Right forelimb (tissue), 1 donor: Measurements from ENCODE around the gene CACNA1A.

ENCODE experiments used
- DNase-seq: peaks from one replicate; pipeline ENCODE4 v3.0.0-alpha.2; 2018

CACNA1A gene

GRCh38 chr19:13301627-13302334 is 204.5 kb downstream of the CACNA1A start:
- DNase-seq: no peak

- DNase-seq: no peak
Observed at GRCh38 chr19:13300421-13301030, 205.8 kb downstream of the CACNA1A start.

GRCh38 chr19:13299838-13300237 is 206.4 kb downstream of the CACNA1A start:
- DNase-seq: no peak

DNA sequence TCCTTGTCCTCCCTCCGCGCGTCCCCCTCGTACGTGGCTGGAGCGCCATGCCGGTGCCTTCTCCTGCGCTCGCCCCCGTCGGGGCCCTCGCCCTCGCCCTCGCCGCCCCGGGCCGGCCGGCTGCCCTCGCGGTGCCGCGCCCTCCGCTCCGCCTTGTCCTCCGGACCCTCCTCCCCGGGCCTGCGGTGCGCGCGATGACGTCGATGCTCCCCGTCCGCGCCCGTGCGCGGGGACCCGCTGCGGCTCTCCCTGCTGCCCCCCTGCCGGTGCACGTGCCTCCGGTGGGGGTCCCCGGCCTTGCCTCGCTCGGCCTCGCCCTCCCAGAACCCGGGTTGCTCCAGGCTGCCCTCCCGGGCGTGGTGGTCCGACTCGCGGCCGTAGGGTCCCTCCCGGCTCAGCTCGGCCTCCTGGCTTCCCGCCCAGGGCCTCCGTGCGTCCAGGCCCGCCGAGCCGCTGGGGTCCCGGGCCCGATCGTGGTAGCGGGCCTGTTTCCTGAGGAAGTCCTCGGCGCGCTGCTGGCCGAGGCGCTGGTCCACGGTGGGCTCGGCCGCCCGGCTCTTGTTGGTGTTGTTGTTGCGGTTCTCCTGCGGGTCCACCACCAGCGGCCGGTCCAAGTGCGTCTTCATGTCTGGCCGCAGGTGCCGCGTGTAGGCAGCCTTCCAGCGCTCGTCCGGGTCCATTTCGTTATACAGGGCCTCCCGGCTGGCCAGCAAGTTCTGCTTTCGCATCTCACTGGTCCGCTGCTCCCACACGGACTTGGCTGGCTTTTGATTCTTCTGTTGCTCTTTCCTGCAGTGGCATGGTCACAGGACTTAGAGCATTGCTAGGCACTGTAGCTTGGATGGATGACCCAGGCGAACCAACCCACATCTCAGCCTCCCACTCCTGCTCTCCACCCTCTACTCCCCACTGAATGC is 207.5 kb downstream of the CACNA1A start:
- no peak for DNase-seq

- no peak for DNase-seq
Observed at GRCh38 chr19:13297023-13297422, 209.3 kb downstream of the CACNA1A start.

DNA sequence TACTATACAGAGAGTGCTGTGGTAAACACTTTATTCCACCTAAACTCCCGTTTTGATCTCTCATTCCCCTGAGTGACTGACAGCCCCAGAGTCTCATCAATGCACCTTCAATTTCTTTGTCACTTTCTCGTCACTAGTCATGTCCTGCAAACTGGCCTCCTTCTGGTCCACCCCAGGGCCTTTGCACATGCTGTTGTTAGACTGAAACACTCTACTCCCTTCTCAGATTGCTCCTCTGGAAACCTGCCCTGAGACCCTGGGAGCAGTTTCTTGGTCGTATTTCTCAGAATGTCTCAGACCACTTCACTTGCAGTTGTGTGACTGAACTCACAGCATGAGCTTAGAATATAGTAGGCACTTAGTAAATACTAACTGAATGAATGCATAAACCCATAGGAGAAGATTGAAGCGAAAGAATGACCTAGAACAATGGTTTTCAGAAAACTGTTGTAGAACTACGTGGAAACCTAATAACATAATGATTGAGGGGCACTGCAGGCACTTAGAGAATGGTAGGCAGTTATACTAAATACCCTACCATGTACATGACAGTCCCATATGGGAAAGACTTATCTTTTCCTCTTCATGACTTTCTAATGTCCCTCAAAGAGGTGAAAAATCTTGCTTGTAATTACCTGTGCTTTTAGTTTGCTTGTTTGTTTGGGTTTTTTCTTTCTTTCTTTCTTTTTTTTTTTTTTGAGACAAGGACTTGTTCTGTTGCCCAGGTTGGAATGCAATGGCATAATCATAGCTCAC is 211.3 kb downstream of the CACNA1A start:
- DNase-seq: no peak

DNA sequence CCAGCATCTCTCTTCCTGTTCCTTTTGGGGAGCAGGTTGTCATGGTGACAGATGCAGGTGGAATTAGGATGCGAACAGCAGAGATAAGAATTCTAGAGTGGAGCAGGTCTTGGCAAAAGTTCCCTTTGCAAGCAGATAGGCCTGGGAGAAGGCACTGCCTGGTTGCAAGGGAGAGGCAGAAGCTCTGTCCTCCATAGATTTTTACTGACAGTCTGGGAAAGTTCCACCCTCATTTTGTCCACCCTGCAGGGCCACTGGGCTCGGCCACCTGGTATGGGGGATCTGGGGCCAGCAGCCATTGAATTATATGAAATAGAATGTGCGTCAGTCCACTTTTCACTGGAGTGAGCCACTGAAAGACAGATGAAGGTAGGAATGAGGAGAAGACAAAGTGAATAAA is 214.4 kb downstream of the CACNA1A start:
- DNase-seq: no peak

DNA sequence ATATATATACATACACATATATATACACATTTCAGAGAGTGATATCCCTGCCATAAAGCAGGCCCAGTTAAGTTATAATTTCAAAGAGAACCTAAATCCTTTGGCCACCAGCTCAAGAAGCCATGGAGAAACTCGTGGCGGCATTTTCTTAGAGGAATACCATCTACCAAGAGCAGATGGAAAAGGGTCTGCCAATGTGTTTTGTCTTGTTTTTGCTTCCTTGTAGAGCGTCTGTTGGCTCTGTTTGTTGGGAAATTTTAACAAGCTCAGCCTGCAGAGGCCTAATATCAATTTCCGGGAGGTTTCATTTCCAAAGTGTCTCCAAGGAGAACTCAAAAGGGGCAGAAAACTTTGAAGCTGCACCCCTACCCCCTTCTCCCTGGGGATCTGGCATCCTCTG is 215.5 kb downstream of the CACNA1A start:
- DNase-seq: no peak

- no peak for DNase-seq
Observed at GRCh38 chr19:13289295-13289694, 217.0 kb downstream of the CACNA1A start.

DNA sequence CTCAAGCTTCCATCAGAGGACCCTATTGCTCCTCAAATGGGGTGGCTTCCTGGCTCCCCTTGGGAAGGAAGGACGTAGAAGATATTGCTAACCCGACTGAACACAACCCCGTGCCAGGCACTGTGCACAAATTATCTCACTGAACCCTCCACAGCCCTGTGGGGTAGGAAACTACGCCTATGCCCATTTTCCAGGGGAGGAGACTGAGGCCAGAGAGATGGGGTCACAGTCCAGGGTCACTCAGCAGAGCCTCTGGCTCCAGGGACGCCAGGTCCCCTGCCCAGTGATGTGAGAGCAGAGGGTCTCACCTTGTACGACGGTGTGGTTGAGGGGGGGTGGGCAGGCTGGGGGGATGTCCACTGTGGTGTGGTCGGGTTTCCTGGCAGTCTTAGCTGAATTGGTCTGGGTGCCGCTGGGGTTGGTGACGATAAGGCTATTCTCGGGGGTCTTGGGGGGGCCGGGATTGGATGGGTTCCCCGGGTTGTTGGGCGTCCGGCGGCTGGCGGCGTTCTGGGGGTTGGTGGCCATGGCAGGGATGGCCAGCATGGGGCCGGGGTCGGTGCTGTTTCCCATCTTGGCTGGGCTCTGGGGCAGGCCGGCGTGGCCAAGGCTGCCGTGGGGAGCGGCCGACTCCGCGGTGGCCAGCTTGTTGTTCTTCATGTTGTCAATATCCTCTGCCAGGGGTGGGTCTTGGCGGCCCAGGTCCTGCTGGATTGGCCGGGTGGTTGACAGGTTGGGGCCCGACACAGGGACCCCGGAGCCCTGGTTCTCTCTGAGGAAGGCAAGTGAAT is 219.9 kb downstream of the CACNA1A start:
- DNase-seq: no peak

DNA sequence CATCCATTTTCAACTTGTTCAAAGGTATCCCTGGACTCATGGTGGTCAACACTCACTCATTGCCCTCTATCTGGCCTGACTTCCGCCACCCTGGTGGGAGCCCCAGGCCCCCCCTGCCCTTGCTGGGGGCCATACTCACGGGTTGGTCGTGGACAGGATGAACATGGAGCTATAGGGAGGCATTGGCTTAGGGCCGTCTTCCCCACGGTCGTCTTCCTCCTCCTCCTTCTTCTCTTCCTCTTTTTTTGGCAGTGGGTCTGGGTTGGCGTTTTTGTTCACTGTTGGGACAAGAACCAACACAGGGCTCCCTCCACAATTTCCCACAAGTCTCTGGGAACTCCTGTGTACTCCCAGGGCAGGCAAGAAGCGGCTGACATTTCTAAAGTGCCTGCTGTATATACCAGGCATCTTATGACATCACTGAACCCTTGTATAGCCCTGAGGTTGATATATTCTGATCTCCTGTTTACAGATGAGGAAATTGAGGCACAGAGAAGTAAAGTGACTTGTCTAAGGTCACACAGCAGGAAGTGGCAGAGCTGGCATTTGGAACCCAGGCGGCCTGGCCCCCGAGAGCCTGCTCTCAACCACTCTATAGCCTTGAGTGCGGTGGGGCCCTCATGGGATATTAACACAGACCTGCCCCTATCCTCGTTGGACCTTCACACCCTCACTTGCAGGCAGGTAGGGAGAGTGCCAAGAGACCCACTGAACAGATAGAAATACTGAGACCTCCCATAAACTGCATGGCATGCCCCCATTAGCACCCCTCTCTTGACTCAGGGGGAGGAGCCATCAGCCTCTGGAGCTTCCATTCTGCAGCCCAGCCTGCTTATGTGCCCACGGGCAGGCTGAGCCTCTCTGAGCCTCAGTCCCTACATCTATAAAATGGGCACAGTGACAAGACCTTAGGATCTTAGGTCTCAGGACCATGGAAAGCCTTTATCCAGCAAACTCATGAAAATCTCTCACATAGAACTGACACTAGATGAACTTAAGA is 221.1 kb downstream of the CACNA1A start:
- DNase-seq: no peak

DNA sequence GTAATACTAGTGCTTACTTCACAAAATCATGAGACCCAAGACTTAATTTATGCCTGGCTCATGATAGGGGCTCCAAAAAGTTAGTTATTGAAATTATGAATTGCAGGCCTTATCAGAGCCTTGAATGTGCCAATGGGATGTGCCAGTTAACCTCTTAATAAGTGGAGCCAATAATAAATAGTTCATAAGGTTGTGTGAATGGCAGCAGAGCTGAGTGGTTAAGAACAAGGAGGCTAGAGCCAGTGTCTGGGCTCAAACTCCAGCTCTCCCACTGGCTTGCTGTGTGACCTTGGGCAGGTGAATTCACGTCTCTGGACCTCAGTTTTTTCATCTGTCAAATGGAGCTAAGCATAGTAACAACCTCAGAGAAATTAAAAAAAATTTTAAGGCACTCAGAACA is 222.4 kb downstream of the CACNA1A start:
- DNase-seq: no peak

GRCh38 chr19:13282486-13283065 is 223.7 kb downstream of the CACNA1A start:
- DNase-seq: no peak

GRCh38 chr19:13281567-13282291 is 224.6 kb downstream of the CACNA1A start:
- DNase-seq: no peak

DNA sequence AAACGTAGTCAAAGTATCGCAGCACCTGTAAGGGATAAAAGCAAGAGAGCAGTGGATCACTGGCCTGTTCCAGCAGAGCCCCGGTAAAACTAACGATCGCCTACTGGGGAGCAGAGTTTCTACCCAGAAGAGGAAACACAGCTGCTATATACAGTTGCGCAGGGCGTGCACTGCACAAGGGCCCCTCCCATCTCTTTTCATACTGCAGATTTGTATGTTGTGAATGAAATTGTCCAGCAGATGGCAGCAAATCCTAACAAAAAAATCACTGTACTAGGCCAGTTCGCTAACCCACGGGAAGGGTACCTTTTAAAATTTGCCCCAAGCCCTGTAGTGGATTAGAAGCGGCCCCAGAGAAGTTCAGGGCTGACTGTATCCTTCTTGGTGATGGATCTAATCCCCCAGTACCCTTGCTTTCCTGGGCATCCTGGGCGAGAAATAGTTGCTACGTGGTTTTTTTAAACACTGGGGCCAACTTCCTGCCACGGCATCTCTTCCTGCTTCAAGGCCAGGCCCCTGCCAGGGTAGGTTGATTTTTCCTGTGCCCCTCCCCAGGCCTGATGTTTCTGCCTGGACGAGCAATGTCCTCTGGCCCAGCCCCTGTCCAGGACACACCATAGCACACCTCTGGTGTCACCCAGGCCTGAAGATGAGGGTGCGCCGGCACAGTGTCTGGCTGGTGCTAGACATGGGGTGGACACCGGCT is 229.0 kb downstream of the CACNA1A start:
- DNase-seq: peak; percentile 62

GRCh38 chr19:13275016-13275722 is 231.1 kb downstream of the CACNA1A start:
- no peak for DNase-seq

GRCh38 chr19:13270514-13271105 is 235.7 kb downstream of the CACNA1A start:
- no peak for DNase-seq

DNA sequence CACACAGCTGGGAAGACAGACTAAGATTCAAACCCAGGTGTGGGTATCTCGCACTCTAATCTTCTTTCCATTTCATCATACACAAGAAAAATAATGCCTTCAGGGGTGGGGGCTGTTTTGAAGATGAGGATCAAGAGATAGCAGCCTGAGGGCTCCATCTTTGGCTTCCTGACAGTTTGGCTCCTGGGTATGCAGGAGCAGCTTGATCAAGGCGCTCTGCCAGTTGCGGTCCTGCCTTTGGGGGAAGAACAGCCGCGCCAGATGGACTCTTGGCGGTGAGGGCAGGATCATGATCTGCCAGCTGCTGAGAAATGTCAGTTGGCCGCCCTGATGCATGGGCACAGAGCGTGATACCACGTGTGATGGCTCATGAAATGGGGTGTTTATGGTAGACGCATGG is 236.9 kb downstream of the CACNA1A start:
- no peak for DNase-seq
